HepG2 (cell line): Measurements from ENCODE around the gene GPATCH8.
"Not testable (repeated sequence)": the region's sequence is repeated elsewhere in the genome, so short reads cannot be mapped to it uniquely, and the experiment has no call there.

ENCODE experiments used
- EZH2 ChIP-seq: conservative IDR thresholded peaks from 2 replicates; pipeline ENCODE4 v1.6.1; 2012; ENCODE audit warnings: mild to moderate bottlenecking, low read depth, low read length, moderate library complexity
- NFIB ChIP-seq: sonication (generic); formaldehyde crosslinking; IDR thresholded peaks from 2 replicates; pipeline ENCODE4 v1.9.0; 2021; ENCODE audit warnings: missing genetic modification reagents, mild to moderate bottlenecking, borderline replicate concordance
- ZBTB2 ChIP-seq: sonication (generic); formaldehyde crosslinking; IDR thresholded peaks from 2 replicates; pipeline ENCODE4 v1.8.0; 2022; ENCODE audit warnings: low read depth, missing genetic modification reagents
- ZNF441 ChIP-seq: sonication (generic); formaldehyde crosslinking; IDR thresholded peaks from 2 replicates; pipeline ENCODE4 v1.7.0; 2021; ENCODE audit warnings: missing genetic modification reagents, borderline replicate concordance
- TF ChIP-seq, protein P1 (sequence below): sonication (generic); formaldehyde crosslinking; IDR thresholded peaks from 2 replicates; pipeline ENCODE4 v1.4.0; 2020; ENCODE audit warnings: missing genetic modification reagents
- TF ChIP-seq, protein P2 (sequence below): sonication (generic); formaldehyde crosslinking; IDR thresholded peaks from 2 replicates; pipeline ENCODE4 v1.9.0; 2021; ENCODE audit warnings: missing genetic modification reagents, borderline replicate concordance

- not testable (repeated sequence) for TF ChIP-seq NFIB; EZH2; ZNF441 (CRISPR knock-in tag); ZBTB2 (CRISPR knock-in tag)
- TF ChIP-seq, protein P1, sequence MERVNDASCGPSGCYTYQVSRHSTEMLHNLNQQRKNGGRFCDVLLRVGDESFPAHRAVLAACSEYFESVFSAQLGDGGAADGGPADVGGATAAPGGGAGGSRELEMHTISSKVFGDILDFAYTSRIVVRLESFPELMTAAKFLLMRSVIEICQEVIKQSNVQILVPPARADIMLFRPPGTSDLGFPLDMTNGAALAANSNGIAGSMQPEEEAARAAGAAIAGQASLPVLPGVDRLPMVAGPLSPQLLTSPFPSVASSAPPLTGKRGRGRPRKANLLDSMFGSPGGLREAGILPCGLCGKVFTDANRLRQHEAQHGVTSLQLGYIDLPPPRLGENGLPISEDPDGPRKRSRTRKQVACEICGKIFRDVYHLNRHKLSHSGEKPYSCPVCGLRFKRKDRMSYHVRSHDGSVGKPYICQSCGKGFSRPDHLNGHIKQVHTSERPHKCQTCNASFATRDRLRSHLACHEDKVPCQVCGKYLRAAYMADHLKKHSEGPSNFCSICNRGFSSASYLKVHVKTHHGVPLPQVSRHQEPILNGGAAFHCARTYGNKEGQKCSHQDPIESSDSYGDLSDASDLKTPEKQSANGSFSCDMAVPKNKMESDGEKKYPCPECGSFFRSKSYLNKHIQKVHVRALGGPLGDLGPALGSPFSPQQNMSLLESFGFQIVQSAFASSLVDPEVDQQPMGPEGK (CRISPR knock-in tag) = not testable (repeated sequence)
- TF ChIP-seq, protein P2, sequence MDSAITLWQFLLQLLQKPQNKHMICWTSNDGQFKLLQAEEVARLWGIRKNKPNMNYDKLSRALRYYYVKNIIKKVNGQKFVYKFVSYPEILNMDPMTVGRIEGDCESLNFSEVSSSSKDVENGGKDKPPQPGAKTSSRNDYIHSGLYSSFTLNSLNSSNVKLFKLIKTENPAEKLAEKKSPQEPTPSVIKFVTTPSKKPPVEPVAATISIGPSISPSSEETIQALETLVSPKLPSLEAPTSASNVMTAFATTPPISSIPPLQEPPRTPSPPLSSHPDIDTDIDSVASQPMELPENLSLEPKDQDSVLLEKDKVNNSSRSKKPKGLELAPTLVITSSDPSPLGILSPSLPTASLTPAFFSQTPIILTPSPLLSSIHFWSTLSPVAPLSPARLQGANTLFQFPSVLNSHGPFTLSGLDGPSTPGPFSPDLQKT (CRISPR knock-in tag) = not testable (repeated sequence)
These were observed 8.3 kb upstream of the GPATCH8 start for GRCh38 chr17:44511241-44512134.
